HUES6 (cell line): Measurements from ENCODE around the gene EIF4E2.

Source experiments
- H3K27ac ChIP-seq: 2 replicates; pipeline ENCODE4 v1.7.0; 2013; ENCODE audit warnings: low read depth, mild to moderate bottlenecking, low read length, inconsistent platforms
- H3K27me3 ChIP-seq: 2 replicates; pipeline ENCODE4 v1.6.1; 2013; ENCODE audit warnings: low read length; ENCODE audit not compliant: control insufficient read depth, insufficient read depth
- H3K36me3 ChIP-seq: 2 replicates; pipeline ENCODE4 v1.6.1; 2013; ENCODE audit warnings: low read length; ENCODE audit not compliant: control insufficient read depth, insufficient read depth
- H3K4me1 ChIP-seq: 2 replicates; pipeline ENCODE4 v1.6.1; 2013; ENCODE audit warnings: low read length; ENCODE audit not compliant: control insufficient read depth, insufficient read depth
- H3K4me3 ChIP-seq: 2 replicates; pipeline ENCODE4 v1.5.1; 2013; ENCODE audit warnings: low read depth, low read length
- H3K9ac ChIP-seq: one replicate; pipeline ENCODE4 v1.6.1; 2013; ENCODE audit warnings: mild to moderate bottlenecking, low read length
- H3K9me3 ChIP-seq: 2 replicates; pipeline ENCODE4 v1.6.1; 2013; ENCODE audit warnings: low read depth, low read length; ENCODE audit not compliant: control insufficient read depth, insufficient read depth

The EIF4E2 gene

GRCh38 chr2:232511336-232511890 is 39.1 kb upstream of the EIF4E2 start:
- H3K27ac ChIP-seq, result no peak overlapping the region
- no peaks in the 10 kb centered on the region; the same call in 1 of the 2 replicates for H3K4me1 ChIP-seq
- no peak overlapping the region for H3K4me3 ChIP-seq
- no peak overlapping the region for H3K9ac ChIP-seq
- no peaks in the 10 kb centered on the region for H3K36me3 ChIP-seq
- peaks cover 29% of the 10 kb centered on the region for H3K27me3 ChIP-seq
- H3K9me3 ChIP-seq, result no peaks in the 10 kb centered on the region

GRCh38 chr2:232512602-232513001 is 37.9 kb upstream of the EIF4E2 start:
- Histone ChIP-seq H3K36me3 (no peaks in the 10 kb centered on the region), H3K27ac (no peak overlapping the region), H3K4me3 (no peak overlapping the region), H3K4me1 (no peaks in the 10 kb centered on the region; the same call in 1 of the 2 replicates), H3K9ac (no peak overlapping the region), H3K9me3 (no peaks in the 10 kb centered on the region), H3K27me3 (peaks cover 26% of the 10 kb centered on the region; the same call in 1 of the 2 replicates)

GRCh38 chr2:232513353-232513752 is 37.1 kb upstream of the EIF4E2 start:
- H3K27ac ChIP-seq, result no peak overlapping the region
- no peaks in the 10 kb centered on the region for H3K9me3 ChIP-seq
- no peak overlapping the region for H3K4me3 ChIP-seq
- H3K4me1 ChIP-seq, result no peaks in the 10 kb centered on the region; the same call in 1 of the 2 replicates
- H3K27me3 ChIP-seq, result peaks cover 28% of the 10 kb centered on the region; the same call in 1 of the 2 replicates
- H3K9ac ChIP-seq, result no peak overlapping the region
- no peaks in the 10 kb centered on the region for H3K36me3 ChIP-seq

GRCh38 chr2:232515639-232516038 is 34.9 kb upstream of the EIF4E2 start:
- no peaks in the 10 kb centered on the region for H3K36me3 ChIP-seq
- no peak overlapping the region for H3K9ac ChIP-seq

GRCh38 chr2:232516551-232516950 is 33.9 kb upstream of the EIF4E2 start:
- Histone ChIP-seq H3K27ac (no peak overlapping the region), H3K36me3 (no peaks in the 10 kb centered on the region), H3K27me3 (peaks cover 57% of the 10 kb centered on the region), H3K9ac (no peak overlapping the region), H3K9me3 (no peaks in the 10 kb centered on the region), H3K4me1 (peaks cover 9% of the 10 kb centered on the region; the same call in 1 of the 2 replicates), H3K4me3 (no peak overlapping the region)

More at GRCh38 chr2:232515639-232516038, 34.9 kb upstream of the EIF4E2 start:
- Histone ChIP-seq H3K4me3 (no peak overlapping the region), H3K27me3 (peaks cover 48% of the 10 kb centered on the region), H3K9me3 (no peaks in the 10 kb centered on the region), H3K4me1 (peaks cover 9% of the 10 kb centered on the region; the same call in 1 of the 2 replicates), H3K27ac (no peak overlapping the region)

- no peaks in the 10 kb centered on the region for H3K36me3 ChIP-seq
- no peaks in the 10 kb centered on the region for H3K9me3 ChIP-seq
- H3K4me3 ChIP-seq, result no peak overlapping the region
- H3K27ac ChIP-seq, result no peak overlapping the region
- no peak overlapping the region for H3K9ac ChIP-seq
- H3K4me1 ChIP-seq, result peaks cover 13% of the 10 kb centered on the region
- H3K27me3 ChIP-seq, result peaks cover 76% of the 10 kb centered on the region
Observed at GRCh38 chr2:232518844-232519243, 31.6 kb upstream of the EIF4E2 start.

GRCh38 chr2:232519581-232520438 is 30.7 kb upstream of the EIF4E2 start, which contains the start of gene PRSS56:
TSS of gene PRSS56 (plus strand) at chr2:232520388. CDS start at chr2:232520599, 211 bp downstream.
- Histone ChIP-seq H3K9me3 (no peaks in the 10 kb centered on the region), H3K27me3 (peaks cover 86% of the 10 kb centered on the region), H3K36me3 (no peaks in the 10 kb centered on the region), H3K27ac (no peak within 1 kb of the TSS), H3K4me3 (no peak within 1 kb of the TSS), H3K4me1 (peaks cover 16% of the 10 kb centered on the region), H3K9ac (no peak within 1 kb of the TSS)

- Histone ChIP-seq H3K4me1 (peaks cover 16% of the 10 kb centered on the region), H3K4me3 (no peak overlapping the region), H3K27ac (no peak overlapping the region), H3K36me3 (no peaks in the 10 kb centered on the region), H3K27me3 (peaks cover 86% of the 10 kb centered on the region), H3K9me3 (no peaks in the 10 kb centered on the region), H3K9ac (no peak overlapping the region)
Observed at GRCh38 chr2:232520489-232520888, 30.0 kb upstream of the EIF4E2 start.

- Histone ChIP-seq H3K4me3 (no peak overlapping the region), H3K27ac (no peak overlapping the region), H3K9me3 (no peaks in the 10 kb centered on the region), H3K36me3 (no peaks in the 10 kb centered on the region), H3K9ac (no peak overlapping the region), H3K27me3 (peaks cover 80% of the 10 kb centered on the region), H3K4me1 (peaks cover 16% of the 10 kb centered on the region)
Observed at GRCh38 chr2:232521098-232521497, 29.4 kb upstream of the EIF4E2 start.

- Histone ChIP-seq H3K27me3 (peaks cover 72% of the 10 kb centered on the region), H3K4me3 (peak overlapping the region; percentile 40; the same call in 1 of the 2 replicates), H3K9me3 (no peaks in the 10 kb centered on the region), H3K9ac (no peak overlapping the region), H3K27ac (no peak overlapping the region), H3K4me1 (peaks cover 16% of the 10 kb centered on the region), H3K36me3 (no peaks in the 10 kb centered on the region)
Observed at GRCh38 chr2:232521959-232522622, 28.4 kb upstream of the EIF4E2 start.
